Activated naive CD4-positive, alpha-beta T cell treated with anti-CD3 and anti-CD28 coated beads, Interleukin-2, amount 50 U/mL, for 24 hours (primary cell): Measurements from ENCODE around the gene STAT4.

ENCODE experiments used
- H3K27ac Mint-ChIP-seq: one replicate; pipeline ENCODE4 v1.8.0; 2021; ENCODE audit warnings: mild to moderate bottlenecking, mixed read lengths
- H3K27me3 Mint-ChIP-seq: one replicate; pipeline ENCODE4 v1.8.0; 2021; ENCODE audit warnings: mixed read lengths
- H3K36me3 Mint-ChIP-seq: one replicate; pipeline ENCODE4 v1.8.0; 2021; ENCODE audit warnings: mixed read lengths
- H3K4me1 Mint-ChIP-seq: one replicate; pipeline ENCODE4 v1.8.0; 2021; ENCODE audit warnings: mixed read lengths
- H3K4me3 Mint-ChIP-seq: one replicate; pipeline ENCODE4 v1.8.0; 2021; ENCODE audit warnings: mild to moderate bottlenecking, mixed read lengths
- H3K9me3 Mint-ChIP-seq: one replicate; pipeline ENCODE4 v1.8.0; 2021; ENCODE audit warnings: mixed read lengths

STAT4 gene

GRCh38 chr2:191013932-191014652 lies 136.7 kb downstream of the STAT4 start, which contains the start of gene STAT1:
Gene STAT1, minus strand, starts transcription at chr2:191014171. Its CDS starts 4,168 bp downstream, at chr2:191010003.
- Mint-ChIP-seq H3K4me1 (peaks cover 44% of the 10 kb centered on the region), H3K4me3 (no peak within 1 kb of the TSS), H3K27ac (no peak within 1 kb of the TSS), H3K36me3 (peaks cover 18% of the 10 kb centered on the region), H3K27me3 (no peaks in the 10 kb centered on the region), H3K9me3 (peaks cover 10% of the 10 kb centered on the region)

DNA sequence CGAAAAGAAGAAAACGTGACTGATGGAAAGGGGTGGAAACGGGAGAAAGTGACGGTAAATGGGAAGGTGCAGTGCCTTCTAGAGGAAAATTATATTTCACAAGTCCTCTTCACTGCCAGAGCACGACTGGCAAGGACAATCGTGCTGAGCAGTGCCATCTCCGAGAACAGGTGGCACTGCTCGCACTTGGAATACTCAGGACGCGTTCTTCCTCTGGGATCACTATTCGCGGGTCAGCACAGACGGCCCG lies 137.2 kb downstream of the STAT4 start:
- H3K4me3 Mint-ChIP-seq, result no peak overlapping the region
- H3K9me3 Mint-ChIP-seq, result peaks cover 10% of the 10 kb centered on the region
- H3K27ac Mint-ChIP-seq, result no peak overlapping the region
- peaks cover 20% of the 10 kb centered on the region for H3K36me3 Mint-ChIP-seq
- no peaks in the 10 kb centered on the region for H3K27me3 Mint-ChIP-seq
- peaks cover 43% of the 10 kb centered on the region for H3K4me1 Mint-ChIP-seq

DNA sequence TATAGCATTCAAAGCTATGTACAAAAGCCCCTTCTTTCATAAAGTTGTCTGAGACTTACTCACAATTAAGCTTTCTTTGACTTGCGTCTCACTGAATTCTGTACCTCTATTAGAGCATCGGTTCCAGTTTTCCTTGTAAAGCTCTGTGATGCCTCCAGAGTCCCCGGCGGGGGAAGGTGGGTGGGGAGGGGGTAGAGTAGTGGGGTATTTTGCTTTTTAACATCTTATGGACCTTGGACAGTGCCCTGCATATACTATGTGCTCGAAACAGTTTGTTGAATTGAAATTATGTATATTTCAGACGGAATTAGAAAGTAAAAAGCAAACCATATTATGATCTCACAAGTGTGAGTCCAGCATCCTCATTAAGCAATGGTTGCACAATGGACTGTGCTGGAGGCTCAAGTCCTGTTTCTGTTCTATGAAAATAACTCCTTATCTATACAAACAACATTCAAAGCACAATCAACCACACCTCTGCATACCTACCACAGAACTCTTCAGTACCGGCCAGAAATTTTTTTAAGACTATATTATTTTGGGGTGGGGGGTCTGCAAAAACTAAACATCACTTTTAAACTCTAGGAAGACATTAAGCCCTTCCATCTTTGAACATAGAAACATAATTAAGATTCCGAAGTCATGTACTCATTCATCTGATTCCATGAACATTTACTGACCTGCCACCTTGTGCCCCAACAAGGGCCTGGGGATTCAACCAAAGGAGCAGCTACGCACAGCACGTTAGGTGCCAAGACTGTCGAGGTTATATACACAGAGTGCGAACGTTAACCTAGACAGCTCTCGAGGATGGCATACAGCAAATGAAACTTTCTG lies 137.7 kb downstream of the STAT4 start:
- Mint-ChIP-seq H3K27ac (no peak overlapping the region), H3K4me3 (no peak overlapping the region), H3K36me3 (peaks cover 25% of the 10 kb centered on the region), H3K27me3 (no peaks in the 10 kb centered on the region), H3K4me1 (peaks cover 43% of the 10 kb centered on the region), H3K9me3 (peaks cover 10% of the 10 kb centered on the region)

- Mint-ChIP-seq H3K4me1 (peaks cover 43% of the 10 kb centered on the region), H3K4me3 (no peak overlapping the region), H3K36me3 (peaks cover 29% of the 10 kb centered on the region), H3K9me3 (peaks cover 10% of the 10 kb centered on the region), H3K27ac (no peak overlapping the region), H3K27me3 (no peaks in the 10 kb centered on the region)
These were observed 138.4 kb downstream of the STAT4 start for GRCh38 chr2:191012346-191012745.

- Mint-ChIP-seq H3K4me3 (no peak overlapping the region), H3K9me3 (peaks cover 10% of the 10 kb centered on the region), H3K4me1 (peaks cover 45% of the 10 kb centered on the region), H3K36me3 (peaks cover 33% of the 10 kb centered on the region), H3K27me3 (no peaks in the 10 kb centered on the region), H3K27ac (peak overlapping the region; percentile 83)
These were observed 139.6 kb downstream of the STAT4 start for GRCh38 chr2:191010887-191011885.

GRCh38 chr2:191009541-191010374 lies 141.0 kb downstream of the STAT4 start:
- peaks cover 6% of the 10 kb centered on the region for H3K9me3 Mint-ChIP-seq
- H3K36me3 Mint-ChIP-seq, result peaks cover 39% of the 10 kb centered on the region
- H3K4me1 Mint-ChIP-seq, result peaks cover 54% of the 10 kb centered on the region
- H3K4me3 Mint-ChIP-seq, result peak overlapping the region; percentile 85
- no peaks in the 10 kb centered on the region for H3K27me3 Mint-ChIP-seq
- peak overlapping the region; percentile 83 for H3K27ac Mint-ChIP-seq

DNA sequence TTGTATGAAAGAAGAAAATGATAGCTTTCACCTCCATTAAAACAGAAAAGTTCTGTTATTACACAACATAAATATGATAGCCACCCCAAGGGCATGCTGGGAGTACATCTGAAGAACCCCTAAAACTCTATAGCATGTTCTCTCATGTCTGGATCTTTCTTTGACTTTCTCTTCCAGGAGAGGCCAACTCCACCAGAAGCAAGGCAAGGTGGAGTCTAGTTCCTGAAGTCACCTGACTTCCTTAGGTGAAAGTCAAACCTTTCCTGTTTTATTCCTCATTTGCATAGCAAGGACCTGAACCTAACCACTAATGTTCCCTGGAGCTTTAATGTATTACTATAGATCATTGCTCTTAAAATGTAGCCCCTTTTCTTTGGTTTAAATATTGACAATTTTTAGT lies 142.5 kb downstream of the STAT4 start:
- Mint-ChIP-seq H3K9me3 (peaks cover 6% of the 10 kb centered on the region), H3K27ac (peak overlapping the region; percentile 82), H3K27me3 (no peaks in the 10 kb centered on the region), H3K4me1 (peaks cover 68% of the 10 kb centered on the region), H3K36me3 (peaks cover 53% of the 10 kb centered on the region), H3K4me3 (peak overlapping the region; percentile 79)

- Mint-ChIP-seq H3K4me1 (peaks cover 79% of the 10 kb centered on the region), H3K36me3 (peaks cover 61% of the 10 kb centered on the region), H3K4me3 (peak overlapping the region; percentile 69), H3K27me3 (no peaks in the 10 kb centered on the region), H3K27ac (peak overlapping the region; percentile 85), H3K9me3 (peaks cover 6% of the 10 kb centered on the region)
These were observed 143.6 kb downstream of the STAT4 start for GRCh38 chr2:191006997-191007783.

- peak overlapping the region; percentile 85 for H3K27ac Mint-ChIP-seq
- H3K9me3 Mint-ChIP-seq, result peaks cover 6% of the 10 kb centered on the region
- no peak overlapping the region for H3K4me3 Mint-ChIP-seq
- H3K27me3 Mint-ChIP-seq, result no peaks in the 10 kb centered on the region
- peaks cover 82% of the 10 kb centered on the region for H3K4me1 Mint-ChIP-seq
- peaks cover 61% of the 10 kb centered on the region for H3K36me3 Mint-ChIP-seq
These were observed 144.5 kb downstream of the STAT4 start for GRCh38 chr2:191006297-191006696.

GRCh38 chr2:191003405-191004309 lies 147.1 kb downstream of the STAT4 start:
- Mint-ChIP-seq H3K27ac (peak overlapping the region; percentile 65), H3K4me3 (no peak overlapping the region), H3K4me1 (peaks cover 80% of the 10 kb centered on the region), H3K9me3 (peaks cover 6% of the 10 kb centered on the region), H3K27me3 (no peaks in the 10 kb centered on the region), H3K36me3 (peaks cover 59% of the 10 kb centered on the region)

GRCh38 chr2:191001624-191002023 lies 149.2 kb downstream of the STAT4 start:
- Mint-ChIP-seq H3K9me3 (peaks cover 6% of the 10 kb centered on the region), H3K27me3 (no peaks in the 10 kb centered on the region), H3K4me1 (peaks cover 73% of the 10 kb centered on the region), H3K27ac (no peak overlapping the region), H3K36me3 (peaks cover 53% of the 10 kb centered on the region), H3K4me3 (no peak overlapping the region)

- peaks cover 6% of the 10 kb centered on the region for H3K9me3 Mint-ChIP-seq
- H3K27me3 Mint-ChIP-seq, result no peaks in the 10 kb centered on the region
- H3K27ac Mint-ChIP-seq, result peak overlapping the region; percentile 53
- no peak overlapping the region for H3K4me3 Mint-ChIP-seq
- peaks cover 58% of the 10 kb centered on the region for H3K36me3 Mint-ChIP-seq
- peaks cover 73% of the 10 kb centered on the region for H3K4me1 Mint-ChIP-seq
These were observed 149.8 kb downstream of the STAT4 start for GRCh38 chr2:191001032-191001431.

GRCh38 chr2:190999949-191000665 lies 150.7 kb downstream of the STAT4 start:
- Mint-ChIP-seq H3K9me3 (peaks cover 4% of the 10 kb centered on the region), H3K27ac (peak overlapping the region; percentile 59), H3K36me3 (peaks cover 63% of the 10 kb centered on the region)

More at GRCh38 chr2:190999949-191000665, 150.7 kb downstream of the STAT4 start:
- Mint-ChIP-seq H3K4me1 (peaks cover 78% of the 10 kb centered on the region), H3K27me3 (no peaks in the 10 kb centered on the region), H3K4me3 (no peak overlapping the region)
